ENCODE measurements around the gene CNR2. TPM values are rescaled to one million over a fixed set of nuclear protein-coding genes. Genes with fewer than 3 reads are reported as not detected.

Gene CNR2
- total RNA-seq, 1 experiment from 2014 or later, result not detected

- no peaks in the 10 kb centered on the region for H4K20me1 ChIP-seq (ENCODE audit: insufficient read depth)
- H3K79me2 ChIP-seq (ENCODE audit: low read depth), result no peaks in the 10 kb centered on the region
- H3K4me1 ChIP-seq (replicated peaks; ENCODE audit: insufficient read depth), result no peaks in the 10 kb centered on the region
- intact Hi-C loops (cut with micrococcal nuclease; ENCODE audit: unreplicated experiment), result no loop called here
- H3K9me2 ChIP-seq (ENCODE audit: insufficient read depth), result no peaks in the 10 kb centered on the region
- no peak overlapping the region for H3K4me3 ChIP-seq
- DNase-seq, result no peak
- no peak overlapping the region for H3K27ac ChIP-seq
- H2AFZ ChIP-seq, result no peak overlapping the region
- BruUV-seq (replicated peaks), result no TSS peak
- H3F3A ChIP-seq (ENCODE audit: insufficient read depth, low read depth), result 0 out of 2 replicates have a peak, but pooled peaks cover 5% of the 10 kb centered on the region
- H3K4me2 ChIP-seq, result no peak overlapping the region
- no peaks in the 10 kb centered on the region for H3K36me3 ChIP-seq (ENCODE audit: low read depth)
- ChIA-PET POLR2A (ENCODE audit: unreplicated experiment) (interaction anchor here (0.7 kb wide), 1 partner anchor 612 kb away, joined by 9 read pairs; no protein-coding TSS in a partner anchor), CTCF (no interaction called here)
- no peaks in the 10 kb centered on the region for H3K9me3 ChIP-seq (ENCODE audit: insufficient read depth, low read depth)
- H3K27me3 ChIP-seq (ENCODE audit: insufficient read depth, low read depth), result no peaks in the 10 kb centered on the region
- TF ChIP-seq EZH2 (IDR thresholded peaks at IDR 0.05; ENCODE audit: low read depth), result no peak
- TF ChIP-seq CTCF (conservative IDR thresholded peaks at IDR 0.05), result no peak
Measured at GRCh38 chr1:23895082-23895481, 18.1 kb downstream of the CNR2 start.

- Histone ChIP-seq H3K4me2 (no peak overlapping the region), H3K27ac (no peak overlapping the region), H3K79me2 (ENCODE audit: low read depth) (no peaks in the 10 kb centered on the region), H3K4me1 (replicated peaks; ENCODE audit: insufficient read depth) (no peaks in the 10 kb centered on the region), H2AFZ (no peak overlapping the region), H3F3A (ENCODE audit: insufficient read depth, low read depth) (no peaks in the 10 kb centered on the region), H4K20me1 (ENCODE audit: insufficient read depth) (no peaks in the 10 kb centered on the region), H3K9me3 (ENCODE audit: insufficient read depth, low read depth) (no peaks in the 10 kb centered on the region), H3K9me2 (ENCODE audit: insufficient read depth) (no peaks in the 10 kb centered on the region), H3K36me3 (ENCODE audit: low read depth) (no peaks in the 10 kb centered on the region), H3K4me3 (no peak overlapping the region), H3K27me3 (ENCODE audit: insufficient read depth, low read depth) (no peaks in the 10 kb centered on the region)
- intact Hi-C loops (cut with micrococcal nuclease; ENCODE audit: unreplicated experiment), result no loop called here
- DNase-seq, result no peak
- TF ChIP-seq CTCF (conservative IDR thresholded peaks at IDR 0.05) (no peak), EZH2 (IDR thresholded peaks at IDR 0.05; ENCODE audit: low read depth) (no peak)
- CTCF ChIA-PET, result no interaction called here
- POLR2A ChIA-PET (ENCODE audit: unreplicated experiment), result no interaction called here
- no TSS peak for BruUV-seq (replicated peaks)
Measured at GRCh38 chr1:23889074-23889473, 24.1 kb downstream of the CNR2 start.

- Histone ChIP-seq H3K9me3 (ENCODE audit: insufficient read depth, low read depth) (no peaks in the 10 kb centered on the region), H3K4me3 (no peak overlapping the region), H3K79me2 (ENCODE audit: low read depth) (no peaks in the 10 kb centered on the region), H4K20me1 (ENCODE audit: insufficient read depth) (no peaks in the 10 kb centered on the region), H3K27ac (no peak overlapping the region), H2AFZ (no peak overlapping the region), H3F3A (ENCODE audit: insufficient read depth, low read depth) (no peaks in the 10 kb centered on the region), H3K36me3 (ENCODE audit: low read depth) (no peaks in the 10 kb centered on the region), H3K9me2 (ENCODE audit: insufficient read depth) (no peaks in the 10 kb centered on the region), H3K4me1 (replicated peaks; ENCODE audit: insufficient read depth) (no peaks in the 10 kb centered on the region), H3K27me3 (ENCODE audit: insufficient read depth, low read depth) (no peaks in the 10 kb centered on the region), H3K4me2 (no peak overlapping the region)
- intact Hi-C loops (cut with micrococcal nuclease; ENCODE audit: unreplicated experiment), result no loop called here
- TF ChIP-seq CTCF (conservative IDR thresholded peaks at IDR 0.05), result no peak
- no peak for TF ChIP-seq EZH2 (IDR thresholded peaks at IDR 0.05; ENCODE audit: low read depth)
- no peak for DNase-seq
- ChIA-PET POLR2A (ENCODE audit: unreplicated experiment) (no interaction called here), CTCF (no interaction called here)
- BruUV-seq (replicated peaks), result no TSS peak
Measured at GRCh38 chr1:23885222-23885621, 27.9 kb downstream of the CNR2 start.

Data from PC-9 (cell line).